ENCODE results near the gene FAM219B. TPM values are rescaled to one million over a fixed set of nuclear protein-coding genes. Genes with fewer than 3 reads are reported as not detected.
A peak's percentile ranks its signal among the peaks of the same experiment; 100 is the strongest.
"Not testable (repeated sequence)": the region's sequence is repeated elsewhere in the genome, so short reads cannot be mapped to it uniquely, and the experiment has no call there.

The FAM219B gene
- total RNA-seq, 1 donor = 35.9 TPM

DNA sequence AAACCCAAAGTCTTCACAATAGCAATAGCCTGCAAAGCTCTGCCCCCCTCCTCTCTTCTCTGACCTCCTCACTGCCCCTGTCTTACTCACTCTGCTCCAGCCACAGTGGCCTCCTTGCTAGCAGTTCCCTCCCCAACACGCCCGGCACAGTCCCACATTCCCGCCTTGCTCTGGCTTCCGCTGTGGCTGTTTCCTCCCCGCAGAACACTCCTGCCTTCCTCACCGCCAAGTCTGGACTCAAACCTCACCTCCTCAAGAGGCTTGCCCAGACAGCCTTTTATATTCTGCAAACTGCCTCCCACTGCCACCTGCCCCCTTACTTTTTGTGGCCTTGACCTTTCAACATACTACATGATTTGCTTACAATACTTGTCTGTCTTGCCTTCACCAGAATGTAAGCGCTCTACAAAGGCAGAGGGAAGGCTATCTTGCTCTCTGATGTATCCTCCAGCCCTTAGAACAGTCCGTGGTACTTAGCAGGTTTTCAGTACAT lies 17.2 kb downstream of the FAM219B start:
- DNase-seq (ENCODE audit: low read depth) = peak; percentile 37
- H3K4me3 ChIP-seq (ENCODE audit: low read depth, low read length) = peak overlapping the region; percentile 95
- TF ChIP-seq CTCF (IDR thresholded peaks at IDR 0.05; ENCODE audit: insufficient read depth, low read length) = no peak

DNA sequence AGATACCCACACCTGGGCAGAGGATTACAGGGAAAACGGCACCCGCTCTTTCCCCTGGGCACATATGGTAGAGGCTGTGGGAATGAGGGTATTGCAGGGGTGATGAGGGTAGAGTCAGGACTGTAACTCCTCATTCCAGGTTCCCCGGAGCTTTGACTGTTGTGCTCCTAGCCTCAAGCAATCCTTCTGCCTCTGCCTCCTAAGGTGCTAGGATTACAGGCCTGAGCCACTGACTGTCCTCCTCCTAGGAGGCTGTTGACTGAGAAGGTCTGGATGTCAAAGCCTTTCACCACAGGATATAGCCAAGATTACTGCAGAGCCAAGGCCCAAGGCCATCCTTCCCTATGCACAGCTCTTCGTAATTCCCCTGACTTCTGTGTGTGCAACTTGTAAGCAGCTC lies 17.9 kb downstream of the FAM219B start:
- no peak overlapping the region for H3K4me3 ChIP-seq (ENCODE audit: low read depth, low read length)
- no peak for TF ChIP-seq CTCF (IDR thresholded peaks at IDR 0.05; ENCODE audit: insufficient read depth, low read length)
- no peak for DNase-seq (ENCODE audit: low read depth)

- H3K4me3 ChIP-seq (ENCODE audit: low read depth, low read length); DNase-seq (ENCODE audit: low read depth): not testable (repeated sequence)
These were observed 19.0 kb downstream of the FAM219B start for GRCh38 chr15:74887537-74888193.

- no peak for DNase-seq (ENCODE audit: low read depth)
- no peak for TF ChIP-seq CTCF (IDR thresholded peaks at IDR 0.05; ENCODE audit: insufficient read depth, low read length)
These were observed 21.2 kb downstream of the FAM219B start for GRCh38 chr15:74885461-74885860.

DNA sequence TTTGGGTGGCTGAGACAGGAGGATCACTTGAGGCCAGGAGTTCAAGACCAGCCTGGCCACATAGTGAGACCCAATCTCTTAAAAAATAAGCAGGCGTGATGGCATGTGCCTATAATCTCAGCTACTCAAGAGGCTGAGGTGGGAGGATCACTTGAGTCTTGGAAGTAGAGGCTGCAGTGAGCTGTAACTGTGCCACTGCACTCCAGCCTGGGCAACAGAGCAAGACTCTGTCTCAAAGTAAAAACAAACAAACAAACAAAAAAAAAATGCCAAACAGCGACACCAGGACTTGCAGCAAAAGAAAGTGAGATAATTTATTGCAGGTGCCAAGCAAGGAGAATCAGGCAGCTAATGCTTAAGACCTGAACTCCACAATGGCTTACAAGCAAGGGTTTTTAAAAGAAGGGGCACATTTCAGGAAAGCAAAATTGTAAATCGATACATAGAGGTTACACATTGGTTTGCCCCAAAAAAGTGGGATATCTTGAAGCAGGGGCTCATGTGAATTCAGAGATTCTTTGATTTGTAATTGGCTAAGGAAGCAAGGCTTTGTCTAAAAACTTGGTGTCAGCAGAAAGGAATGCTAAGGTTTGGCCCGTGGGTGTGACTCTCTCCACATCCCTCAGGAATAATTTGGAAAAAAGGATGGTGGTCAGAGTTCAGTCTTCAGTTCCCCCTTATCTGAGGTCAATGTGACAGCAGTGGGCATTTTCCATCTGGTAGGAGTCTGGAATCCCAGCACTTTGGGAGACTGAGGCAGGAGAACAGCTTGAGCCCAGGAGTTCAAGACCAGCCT lies 22.0 kb downstream of the FAM219B start:
- no peak overlapping the region for H3K4me3 ChIP-seq (ENCODE audit: low read depth, low read length)
- no peak for TF ChIP-seq CTCF (IDR thresholded peaks at IDR 0.05; ENCODE audit: insufficient read depth, low read length)
- DNase-seq (ENCODE audit: low read depth) = peak; percentile 62

More at GRCh38 chr15:74885461-74885860, 21.2 kb downstream of the FAM219B start:
- H3K4me3 ChIP-seq (ENCODE audit: low read depth, low read length) = no peak overlapping the region

DNA sequence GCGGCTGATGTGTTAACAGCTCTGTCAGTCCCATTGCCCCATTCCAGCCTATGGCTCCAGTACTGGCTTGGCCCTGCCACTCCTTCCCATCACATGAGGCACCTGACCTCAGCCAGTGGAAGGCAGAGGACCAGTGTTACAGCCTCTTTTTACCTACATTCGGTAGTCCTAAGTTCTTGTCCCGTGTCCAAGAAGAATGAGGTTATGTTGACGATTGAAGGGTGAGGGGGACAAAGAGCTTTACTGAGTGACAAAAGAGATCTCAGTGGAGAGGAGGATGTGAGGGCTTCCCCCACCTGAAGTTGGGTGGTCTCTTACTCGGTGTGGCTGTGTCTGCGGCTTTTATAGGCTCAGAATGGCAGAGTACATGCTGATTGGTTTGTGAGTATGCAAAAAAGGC lies 24.1 kb downstream of the FAM219B start:
- DNase-seq (ENCODE audit: low read depth) = no peak
- no peak for TF ChIP-seq CTCF (IDR thresholded peaks at IDR 0.05; ENCODE audit: insufficient read depth, low read length)
- H3K4me3 ChIP-seq (ENCODE audit: low read depth, low read length) = no peak overlapping the region

DNA sequence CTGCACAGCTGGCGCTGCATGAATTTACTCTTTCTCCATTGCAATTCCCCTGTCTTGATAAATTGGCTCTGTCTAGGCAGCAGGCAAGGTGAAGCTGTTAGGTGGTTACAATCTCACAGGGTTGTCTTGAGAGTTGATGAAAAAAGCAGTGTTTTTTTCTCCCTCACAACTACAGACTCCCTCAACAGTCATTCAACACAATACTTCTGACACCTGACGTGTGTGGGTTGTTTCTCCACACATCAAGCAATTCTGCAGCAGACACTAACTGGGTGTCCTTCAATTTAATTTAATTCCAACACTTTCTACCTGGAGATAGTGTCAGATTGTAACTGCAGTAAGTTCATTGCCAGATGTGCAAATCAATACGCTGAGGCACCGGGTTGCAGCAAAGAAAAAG lies 28.4 kb downstream of the FAM219B start:
- no peak for TF ChIP-seq CTCF (IDR thresholded peaks at IDR 0.05; ENCODE audit: insufficient read depth, low read length)
- H3K4me3 ChIP-seq (ENCODE audit: low read depth, low read length) = no peak overlapping the region

More for the DNA sequence above, 28.4 kb downstream of the FAM219B start:
- no peak for DNase-seq (ENCODE audit: low read depth)
